GM19463 (cell line): ENCODE data around the gene PDX1.

Experiments used
- ATAC-seq: cut with Tn5 transposase; IDR thresholded peaks from one replicate; pipeline ENCODE4 v1.9.1; 2021; ENCODE audit warnings: mild to moderate bottlenecking, moderate library complexity; ENCODE audit not compliant: unreplicated experiment

PDX1 gene

GRCh38 chr13:27921961-27922882 is 2.4 kb downstream of the PDX1 start:
- ATAC-seq = no peak

GRCh38 chr13:27922883-27923612 is 3.2 kb downstream of the PDX1 start:
- no peak for ATAC-seq

- peak; percentile 24 for ATAC-seq
Observed at GRCh38 chr13:27923794-27924528, 4.2 kb downstream of the PDX1 start.

GRCh38 chr13:27924529-27925141 is 4.8 kb downstream of the PDX1 start:
- no peak for ATAC-seq

- no peak for ATAC-seq
Observed at GRCh38 chr13:27925220-27925991, 5.6 kb downstream of the PDX1 start.

- peak; percentile 32 for ATAC-seq
Observed at GRCh38 chr13:27926644-27927434, 7.0 kb downstream of the PDX1 start.

GRCh38 chr13:27927444-27928352 is 7.9 kb downstream of the PDX1 start:
- ATAC-seq = no peak

- no peak for ATAC-seq
Observed at GRCh38 chr13:27928353-27928804, 8.6 kb downstream of the PDX1 start.

- ATAC-seq = no peak
Observed at GRCh38 chr13:27928805-27929753, 9.3 kb downstream of the PDX1 start.

- no peak for ATAC-seq
Observed at GRCh38 chr13:27929868-27930267, 10.1 kb downstream of the PDX1 start.

- ATAC-seq = no peak
Observed at GRCh38 chr13:27933118-27933517, 13.3 kb downstream of the PDX1 start.

- no peak for ATAC-seq
Observed at GRCh38 chr13:27933580-27934328, 14.0 kb downstream of the PDX1 start.

GRCh38 chr13:27942972-27943371 is 23.2 kb downstream of the PDX1 start:
- ATAC-seq = no peak

- peak; percentile 24 for ATAC-seq
Observed at GRCh38 chr13:27952876-27953675, 33.3 kb downstream of the PDX1 start.

- peak; percentile 80 for ATAC-seq
Observed at GRCh38 chr13:27953676-27954405, 34.0 kb downstream of the PDX1 start.
